ENCODE data around the gene EFNA5.

The EFNA5 gene

DNA sequence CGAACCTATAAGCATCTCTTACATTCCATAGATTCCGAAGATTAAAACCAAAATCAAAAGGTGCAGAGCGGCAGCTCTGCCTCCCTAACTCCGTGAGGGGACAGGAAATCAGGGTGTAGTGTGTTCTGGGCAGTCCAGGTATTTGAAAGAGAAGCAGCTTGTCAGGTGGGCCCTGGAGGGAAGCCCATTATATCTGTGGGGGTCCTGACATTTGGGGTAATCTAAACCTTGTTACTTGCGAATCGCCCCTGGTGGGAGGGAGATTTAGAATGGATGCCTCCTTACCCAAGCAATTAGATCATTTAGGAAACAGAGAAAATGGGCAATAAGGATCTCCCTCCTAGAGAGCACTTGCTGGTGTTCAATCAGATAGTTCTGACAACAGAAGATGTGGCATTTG is 126.9 kb downstream of the EFNA5 start:
- H3K4me3 ChIP-seq (ENCODE audit: low read depth, low read length), result no peak overlapping the region
- no peak for DNase-seq (ENCODE audit: low read depth)
- in situ Hi-C loops (cut with HindIII; ENCODE audit: low sequenced_read_pairs), result no loop called here
- TF ChIP-seq, protein P1, sequence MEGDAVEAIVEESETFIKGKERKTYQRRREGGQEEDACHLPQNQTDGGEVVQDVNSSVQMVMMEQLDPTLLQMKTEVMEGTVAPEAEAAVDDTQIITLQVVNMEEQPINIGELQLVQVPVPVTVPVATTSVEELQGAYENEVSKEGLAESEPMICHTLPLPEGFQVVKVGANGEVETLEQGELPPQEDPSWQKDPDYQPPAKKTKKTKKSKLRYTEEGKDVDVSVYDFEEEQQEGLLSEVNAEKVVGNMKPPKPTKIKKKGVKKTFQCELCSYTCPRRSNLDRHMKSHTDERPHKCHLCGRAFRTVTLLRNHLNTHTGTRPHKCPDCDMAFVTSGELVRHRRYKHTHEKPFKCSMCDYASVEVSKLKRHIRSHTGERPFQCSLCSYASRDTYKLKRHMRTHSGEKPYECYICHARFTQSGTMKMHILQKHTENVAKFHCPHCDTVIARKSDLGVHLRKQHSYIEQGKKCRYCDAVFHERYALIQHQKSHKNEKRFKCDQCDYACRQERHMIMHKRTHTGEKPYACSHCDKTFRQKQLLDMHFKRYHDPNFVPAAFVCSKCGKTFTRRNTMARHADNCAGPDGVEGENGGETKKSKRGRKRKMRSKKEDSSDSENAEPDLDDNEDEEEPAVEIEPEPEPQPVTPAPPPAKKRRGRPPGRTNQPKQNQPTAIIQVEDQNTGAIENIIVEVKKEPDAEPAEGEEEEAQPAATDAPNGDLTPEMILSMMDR (IDR thresholded peaks at IDR 0.05; ENCODE audit: low read depth, low read length, missing control alignments), result no peak

DNA sequence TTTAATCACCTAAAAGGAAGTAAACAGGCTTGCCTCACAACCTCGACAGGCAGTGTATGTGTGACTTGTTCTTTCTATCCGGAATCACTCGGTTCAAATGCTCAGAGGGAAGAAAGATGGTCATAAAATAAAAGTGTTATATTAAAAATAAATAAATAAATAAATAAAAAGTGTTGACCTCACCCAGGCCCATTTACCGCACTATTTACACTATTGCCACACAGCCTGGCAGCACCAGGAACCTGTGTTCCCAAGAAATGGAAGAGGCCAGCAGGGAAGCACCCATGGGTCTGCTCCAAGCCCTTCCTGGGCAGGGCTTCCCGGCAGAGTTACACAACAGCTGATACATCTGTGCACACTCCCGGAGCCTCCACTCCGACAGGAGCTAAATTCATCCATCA is 127.9 kb downstream of the EFNA5 start:
- DNase-seq (ENCODE audit: low read depth), result no peak
- in situ Hi-C loops (cut with HindIII; ENCODE audit: low sequenced_read_pairs), result no loop called here
- no peak overlapping the region for H3K4me3 ChIP-seq (ENCODE audit: low read depth, low read length)
- TF ChIP-seq, protein P1 (IDR thresholded peaks at IDR 0.05; ENCODE audit: low read depth, low read length, missing control alignments), result no peak

DNA sequence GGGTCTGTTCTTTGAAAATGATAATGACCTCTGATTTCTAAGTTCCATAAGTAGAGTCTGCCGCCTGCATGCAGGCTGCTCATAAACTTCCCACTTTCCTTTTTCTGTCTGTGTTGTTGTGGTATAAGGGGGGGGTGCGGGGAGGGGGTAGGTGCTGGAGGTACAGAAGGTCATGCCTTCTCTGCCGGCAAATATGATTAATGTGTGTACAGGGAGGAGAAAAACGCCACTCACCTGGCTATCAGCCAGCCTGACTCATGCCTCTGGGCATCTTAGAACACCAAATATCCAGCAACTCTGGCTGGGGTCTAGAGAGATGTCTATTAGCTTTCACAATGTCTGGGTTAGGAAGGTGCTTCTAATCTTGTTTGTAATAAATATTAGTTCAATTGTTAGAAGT is 128.3 kb downstream of the EFNA5 start:
- peak; percentile 65 for DNase-seq (ENCODE audit: low read depth)
- TF ChIP-seq, protein P1 (IDR thresholded peaks at IDR 0.05; ENCODE audit: low read depth, low read length, missing control alignments), result no peak
- H3K4me3 ChIP-seq (ENCODE audit: low read depth, low read length), result no peak overlapping the region
- in situ Hi-C loops (cut with HindIII; ENCODE audit: low sequenced_read_pairs), result no loop called here

DNA sequence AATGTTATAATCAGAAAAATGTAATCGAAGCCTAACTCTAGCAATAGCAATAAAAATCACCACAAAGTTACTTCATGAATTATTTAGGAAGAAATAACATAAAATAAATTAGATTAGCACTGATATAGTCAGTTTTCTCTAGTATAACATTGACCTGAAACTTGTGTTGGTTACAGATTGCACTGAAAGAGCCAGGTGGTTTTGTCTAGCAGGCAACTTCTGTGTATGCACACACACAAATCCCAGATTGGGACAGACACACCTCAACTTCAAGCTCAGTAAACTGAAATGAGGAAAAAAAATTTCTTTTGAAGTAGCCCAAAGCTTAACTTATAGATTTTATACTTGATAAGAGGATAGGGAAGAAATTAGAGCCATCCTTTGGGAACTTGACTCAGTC is 129.3 kb downstream of the EFNA5 start:
- H3K4me3 ChIP-seq (ENCODE audit: low read depth, low read length), result no peak overlapping the region
- in situ Hi-C loops (cut with HindIII; ENCODE audit: low sequenced_read_pairs), result no loop called here
- TF ChIP-seq, protein P1 (IDR thresholded peaks at IDR 0.05; ENCODE audit: low read depth, low read length, missing control alignments), result no peak
- no peak for DNase-seq (ENCODE audit: low read depth)

DNA sequence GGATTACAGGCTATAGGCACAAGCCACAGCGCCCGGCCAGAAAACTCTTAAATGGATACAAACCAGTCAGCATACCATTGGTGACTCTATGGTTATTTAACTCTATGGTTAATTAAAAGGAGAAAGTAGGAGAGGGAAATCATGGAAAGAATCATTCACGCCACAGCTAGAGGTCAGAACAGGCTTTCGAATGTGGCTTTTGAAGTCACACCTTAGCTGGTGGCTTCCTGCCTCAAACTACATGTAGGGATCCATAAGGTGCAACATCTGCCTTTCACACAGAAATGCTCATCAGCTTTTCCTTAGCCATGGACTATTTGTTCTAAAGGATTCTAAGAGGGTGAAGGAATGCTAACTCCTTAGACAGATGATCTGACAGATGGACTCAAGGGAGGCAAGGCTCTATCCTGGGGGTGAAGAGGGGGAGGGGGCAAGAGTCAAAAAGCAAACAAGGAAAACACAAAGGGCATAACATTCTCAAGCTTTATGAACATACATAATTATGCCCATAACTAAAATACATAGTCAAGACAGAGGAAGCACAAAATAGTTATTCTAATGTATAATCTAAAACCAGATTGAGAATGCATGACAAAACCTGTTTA is 130.9 kb downstream of the EFNA5 start:
- no peak for DNase-seq (ENCODE audit: low read depth)
- H3K4me3 ChIP-seq (ENCODE audit: low read depth, low read length), result no peak overlapping the region
- in situ Hi-C loops (cut with HindIII; ENCODE audit: low sequenced_read_pairs), result no loop called here
- TF ChIP-seq, protein P1 (IDR thresholded peaks at IDR 0.05; ENCODE audit: low read depth, low read length, missing control alignments), result no peak

DNA sequence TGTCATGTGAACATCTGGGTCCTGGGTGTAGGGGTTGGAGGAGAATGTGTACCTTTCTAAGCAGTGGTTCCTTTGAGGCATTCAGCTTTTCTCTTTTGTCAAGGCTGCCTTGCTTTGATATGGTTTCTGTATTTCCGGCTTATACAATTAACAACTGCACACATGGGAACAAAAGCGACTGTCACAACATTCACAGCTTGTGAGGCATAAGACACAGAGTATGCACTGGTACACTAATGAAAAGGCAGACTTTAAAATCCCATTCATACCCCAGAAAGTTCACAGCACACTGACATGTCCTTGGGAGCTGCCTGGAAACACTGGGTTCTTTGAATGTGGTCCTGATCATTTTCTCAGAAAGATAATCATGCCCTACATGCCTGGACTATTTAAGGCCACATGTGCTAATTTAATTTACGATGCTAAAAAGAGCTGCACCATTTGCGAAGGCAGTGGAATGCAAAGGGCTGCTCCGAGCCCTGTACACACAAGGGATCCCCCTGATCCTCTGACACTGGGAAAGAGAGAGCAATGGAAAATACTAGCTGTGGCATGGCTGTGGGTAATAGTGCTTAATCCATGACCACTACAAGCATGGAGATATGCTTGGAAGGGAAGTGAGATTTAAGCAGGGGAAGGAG is 131.8 kb downstream of the EFNA5 start:
- no peak overlapping the region for H3K4me3 ChIP-seq (ENCODE audit: low read depth, low read length)
- no peak for DNase-seq (ENCODE audit: low read depth)
- in situ Hi-C loops (cut with HindIII; ENCODE audit: low sequenced_read_pairs), result no loop called here
- TF ChIP-seq, protein P1 (IDR thresholded peaks at IDR 0.05; ENCODE audit: low read depth, low read length, missing control alignments), result no peak

Data from astrocyte of the cerebellum (primary cell).